Liver (tissue), 3 donors: ENCODE results near the gene ATAD3A.
"Not testable (repeated sequence)": the region's sequence is repeated elsewhere in the genome, so short reads cannot be mapped to it uniquely, and the experiment has no call there.

ENCODE experiments used
- ATF3 ChIP-seq: IDR thresholded peaks from 2 replicates; pipeline ENCODE4 v1.6.1; 2016; ENCODE audit warnings: antibody characterized with exemption
- CTCF ChIP-seq: fragments of 150-350 bp; IDR thresholded peaks from 2 replicates; pipeline ENCODE4 v1.5.1; 2017; ENCODE audit warnings: improper control_type of control experiment, low read depth, low read length; ENCODE audit not compliant: missing input control
- EGR1 ChIP-seq, 2 donors: IDR thresholded peaks; 2 replicates each; pipeline ENCODE4 v1.6.1; 2016 to 2018; ENCODE audit warnings: antibody characterized with exemption in 2 of 2, low read depth in 2 of 2
- HNF4G ChIP-seq: IDR thresholded peaks from 2 replicates; pipeline ENCODE4 v1.6.1; 2016; ENCODE audit warnings: antibody characterized with exemption
- JUND ChIP-seq, 2 donors: IDR thresholded peaks; 2 replicates each; pipeline ENCODE4 v1.6.1; 2016; ENCODE audit warnings: antibody characterized with exemption in 2 of 2
- MAX ChIP-seq: IDR thresholded peaks from 2 replicates; pipeline ENCODE4 v1.6.1; 2016; ENCODE audit warnings: antibody characterized with exemption
- RAD21 ChIP-seq, 2 donors: IDR thresholded peaks; 2 replicates each; pipeline ENCODE4 v1.6.1; 2016; ENCODE audit warnings: antibody characterized with exemption in 2 of 2, mild to moderate bottlenecking in 2 of 2
- REST ChIP-seq: IDR thresholded peaks from 2 replicates; pipeline ENCODE4 v1.6.1; 2016; ENCODE audit warnings: antibody characterized with exemption, mild to moderate bottlenecking
- RXRA ChIP-seq, 2 donors: IDR thresholded peaks; 2 replicates each; pipeline ENCODE4 v1.6.1; 2017 to 2018; ENCODE audit warnings: antibody characterized with exemption in 2 of 2, mild to moderate bottlenecking in 1 of 2
- YY1 ChIP-seq: IDR thresholded peaks from 2 replicates; pipeline ENCODE4 v1.6.1; 2016; ENCODE audit warnings: antibody characterized with exemption, mild to moderate bottlenecking
- donor health status: healthy.
- donor health status: healthy.

- TF ChIP-seq ATF3; RXRA (IDR thresholded peaks at IDR 0.05); CTCF; YY1; REST; MAX; EGR1 (IDR thresholded peaks at IDR 0.05; ENCODE audit: low read depth in 2 of 2); RAD21 (IDR thresholded peaks at IDR 0.05); HNF4G; JUND (IDR thresholded peaks at IDR 0.05): not testable (repeated sequence)
These were observed 11.7 kb downstream of the ATAD3A start for GRCh38 chr1:1523651-1524050.
